ENCODE data around the gene LEMD2. TPM values are rescaled to one million over a fixed set of nuclear protein-coding genes. Genes with fewer than 3 reads are reported as not detected.

The LEMD2 gene
- total RNA-seq, 1 experiment from 2014 or later = 62.9 TPM

DNA sequence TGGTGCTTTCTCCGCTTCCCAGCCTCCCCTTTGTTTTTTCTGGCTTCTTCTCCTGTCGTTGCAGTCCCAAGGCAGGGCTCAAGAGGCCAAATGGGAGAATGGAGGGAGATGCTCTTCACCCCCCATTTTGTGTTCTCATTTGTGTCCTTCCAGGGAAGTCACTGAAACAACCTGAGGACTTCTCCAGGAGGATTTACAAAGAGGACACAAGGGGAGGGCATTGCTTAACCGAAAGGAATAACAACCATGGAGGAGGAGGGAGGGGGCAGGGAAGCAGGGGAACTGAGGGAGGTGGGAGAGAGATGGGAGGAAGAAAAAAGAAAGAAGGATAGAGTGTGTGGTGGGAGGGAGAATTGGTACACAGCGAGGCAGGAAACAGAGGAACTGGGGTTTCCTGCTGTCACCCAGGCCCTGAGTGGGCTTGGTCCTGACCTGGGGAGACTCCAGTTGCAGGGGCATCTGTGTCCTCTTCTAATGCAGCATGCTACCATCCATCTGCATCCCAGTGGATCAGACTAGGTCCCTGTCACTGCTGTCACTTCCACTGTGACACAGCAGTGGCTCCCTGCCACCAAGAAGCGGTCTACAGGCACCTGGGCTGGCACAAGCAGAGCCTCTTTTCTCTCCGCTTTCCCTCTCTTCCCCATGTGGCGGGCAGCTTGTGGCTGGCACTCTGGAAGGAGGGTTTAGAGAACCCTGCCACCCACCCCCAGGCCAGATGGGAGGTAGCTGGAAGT lies 32.0 kb upstream of the LEMD2 start (continued):
- no peak for TF ChIP-seq ZNF512 (CRISPR knock-in tag; IDR thresholded peaks at IDR 0.05; ENCODE audit: borderline replicate concordance)
- TF ChIP-seq FOXK1 (CRISPR knock-in tag; IDR thresholded peaks at IDR 0.05) = no peak

- POLR2A ChIA-PET = no interaction called here
- ATAC-seq (no peak), DNase-seq (ENCODE audit: low spot score) (no peak)
- no peaks in the 10 kb centered on the region for H3K36me3 Mint-ChIP-seq
- CTCF ChIA-PET = interaction anchor here (0.8 to 1.1 kb wide), 2 partner anchors 76 to 208 kb away, joined by 3 read pairs; no protein-coding TSS in a partner anchor
- H3K4me3 Mint-ChIP-seq = no peak overlapping the region
- no peaks in the 10 kb centered on the region for H3K9me3 Mint-ChIP-seq
- no peaks in the 10 kb centered on the region for H3K27me3 Mint-ChIP-seq (ENCODE audit: low read depth)
- no peak for TF ChIP-seq TEAD1 (CRISPR knock-in tag; IDR thresholded peaks at IDR 0.05)
- TF ChIP-seq, protein P1, sequence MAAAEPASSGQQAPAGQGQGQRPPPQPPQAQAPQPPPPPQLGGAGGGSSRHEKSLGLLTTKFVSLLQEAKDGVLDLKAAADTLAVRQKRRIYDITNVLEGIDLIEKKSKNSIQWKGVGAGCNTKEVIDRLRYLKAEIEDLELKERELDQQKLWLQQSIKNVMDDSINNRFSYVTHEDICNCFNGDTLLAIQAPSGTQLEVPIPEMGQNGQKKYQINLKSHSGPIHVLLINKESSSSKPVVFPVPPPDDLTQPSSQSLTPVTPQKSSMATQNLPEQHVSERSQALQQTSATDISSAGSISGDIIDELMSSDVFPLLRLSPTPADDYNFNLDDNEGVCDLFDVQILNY (CRISPR knock-in tag; IDR thresholded peaks at IDR 0.05) = no peak
- TF ChIP-seq, protein P2, sequence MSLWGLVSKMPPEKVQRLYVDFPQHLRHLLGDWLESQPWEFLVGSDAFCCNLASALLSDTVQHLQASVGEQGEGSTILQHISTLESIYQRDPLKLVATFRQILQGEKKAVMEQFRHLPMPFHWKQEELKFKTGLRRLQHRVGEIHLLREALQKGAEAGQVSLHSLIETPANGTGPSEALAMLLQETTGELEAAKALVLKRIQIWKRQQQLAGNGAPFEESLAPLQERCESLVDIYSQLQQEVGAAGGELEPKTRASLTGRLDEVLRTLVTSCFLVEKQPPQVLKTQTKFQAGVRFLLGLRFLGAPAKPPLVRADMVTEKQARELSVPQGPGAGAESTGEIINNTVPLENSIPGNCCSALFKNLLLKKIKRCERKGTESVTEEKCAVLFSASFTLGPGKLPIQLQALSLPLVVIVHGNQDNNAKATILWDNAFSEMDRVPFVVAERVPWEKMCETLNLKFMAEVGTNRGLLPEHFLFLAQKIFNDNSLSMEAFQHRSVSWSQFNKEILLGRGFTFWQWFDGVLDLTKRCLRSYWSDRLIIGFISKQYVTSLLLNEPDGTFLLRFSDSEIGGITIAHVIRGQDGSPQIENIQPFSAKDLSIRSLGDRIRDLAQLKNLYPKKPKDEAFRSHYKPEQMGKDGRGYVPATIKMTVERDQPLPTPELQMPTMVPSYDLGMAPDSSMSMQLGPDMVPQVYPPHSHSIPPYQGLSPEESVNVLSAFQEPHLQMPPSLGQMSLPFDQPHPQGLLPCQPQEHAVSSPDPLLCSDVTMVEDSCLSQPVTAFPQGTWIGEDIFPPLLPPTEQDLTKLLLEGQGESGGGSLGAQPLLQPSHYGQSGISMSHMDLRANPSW (CRISPR knock-in tag; conservative IDR thresholded peaks at IDR 0.05; ENCODE audit: low read depth) = no peak
- no peak for TF ChIP-seq NR1H2 (CRISPR knock-in tag; IDR thresholded peaks at IDR 0.05)
- TF ChIP-seq TCF7 (CRISPR knock-in tag; IDR thresholded peaks at IDR 0.05; ENCODE audit: low read depth) = no peak
- no peak for TF ChIP-seq IRF2 (CRISPR knock-in tag; IDR thresholded peaks at IDR 0.05; ENCODE audit: borderline replicate concordance, low read depth)
- H3K27ac Mint-ChIP-seq = no peak overlapping the region
- peaks cover 28% of the 10 kb centered on the region for H3K4me1 Mint-ChIP-seq
These were observed 31.3 kb upstream of the LEMD2 start for GRCh38 chr6:33820243-33820642.

DNA sequence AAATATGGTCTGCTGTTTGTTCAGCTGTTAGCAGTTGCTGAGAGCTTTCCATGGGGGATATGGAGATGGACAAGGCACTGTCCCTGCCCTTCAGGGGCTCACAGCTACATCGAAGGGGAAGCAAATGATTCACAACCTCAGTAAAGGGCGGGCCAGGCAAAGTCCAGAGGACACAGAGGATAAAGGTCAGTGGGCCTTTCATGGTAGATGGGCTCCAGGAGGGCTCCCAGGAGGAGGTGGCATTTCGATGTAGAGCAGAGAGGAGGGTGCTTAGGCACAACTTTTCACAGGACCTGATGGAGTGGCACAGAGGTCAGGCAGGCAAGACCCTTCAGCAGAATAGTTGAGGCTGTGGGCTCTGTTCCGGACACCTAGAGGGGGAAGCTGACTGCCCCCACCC lies 30.1 kb upstream of the LEMD2 start:
- no peaks in the 10 kb centered on the region for H3K27me3 Mint-ChIP-seq (ENCODE audit: low read depth)
- ChIA-PET CTCF (interaction anchor here (0.6 to 1.5 kb wide), 3 partner anchors 10 to 307 kb away, joined by 3 to 5 read pairs (median 4); no protein-coding TSS in a partner anchor), POLR2A (no interaction called here)
- no peak overlapping the region for H3K27ac Mint-ChIP-seq
- H3K9me3 Mint-ChIP-seq = no peaks in the 10 kb centered on the region
- no peak for DNase-seq (ENCODE audit: low spot score)
- peaks cover 26% of the 10 kb centered on the region for H3K4me1 Mint-ChIP-seq
- no peaks in the 10 kb centered on the region for H3K36me3 Mint-ChIP-seq
- ATAC-seq = no peak
- no peak overlapping the region for H3K4me3 Mint-ChIP-seq
- no peak for TF ChIP-seq SP1 (CRISPR knock-in tag; conservative IDR thresholded peaks at IDR 0.05)
- TF ChIP-seq RELA (CRISPR knock-in tag; IDR thresholded peaks at IDR 0.05; ENCODE audit: borderline replicate concordance) = no peak
- TF ChIP-seq, protein P3, sequence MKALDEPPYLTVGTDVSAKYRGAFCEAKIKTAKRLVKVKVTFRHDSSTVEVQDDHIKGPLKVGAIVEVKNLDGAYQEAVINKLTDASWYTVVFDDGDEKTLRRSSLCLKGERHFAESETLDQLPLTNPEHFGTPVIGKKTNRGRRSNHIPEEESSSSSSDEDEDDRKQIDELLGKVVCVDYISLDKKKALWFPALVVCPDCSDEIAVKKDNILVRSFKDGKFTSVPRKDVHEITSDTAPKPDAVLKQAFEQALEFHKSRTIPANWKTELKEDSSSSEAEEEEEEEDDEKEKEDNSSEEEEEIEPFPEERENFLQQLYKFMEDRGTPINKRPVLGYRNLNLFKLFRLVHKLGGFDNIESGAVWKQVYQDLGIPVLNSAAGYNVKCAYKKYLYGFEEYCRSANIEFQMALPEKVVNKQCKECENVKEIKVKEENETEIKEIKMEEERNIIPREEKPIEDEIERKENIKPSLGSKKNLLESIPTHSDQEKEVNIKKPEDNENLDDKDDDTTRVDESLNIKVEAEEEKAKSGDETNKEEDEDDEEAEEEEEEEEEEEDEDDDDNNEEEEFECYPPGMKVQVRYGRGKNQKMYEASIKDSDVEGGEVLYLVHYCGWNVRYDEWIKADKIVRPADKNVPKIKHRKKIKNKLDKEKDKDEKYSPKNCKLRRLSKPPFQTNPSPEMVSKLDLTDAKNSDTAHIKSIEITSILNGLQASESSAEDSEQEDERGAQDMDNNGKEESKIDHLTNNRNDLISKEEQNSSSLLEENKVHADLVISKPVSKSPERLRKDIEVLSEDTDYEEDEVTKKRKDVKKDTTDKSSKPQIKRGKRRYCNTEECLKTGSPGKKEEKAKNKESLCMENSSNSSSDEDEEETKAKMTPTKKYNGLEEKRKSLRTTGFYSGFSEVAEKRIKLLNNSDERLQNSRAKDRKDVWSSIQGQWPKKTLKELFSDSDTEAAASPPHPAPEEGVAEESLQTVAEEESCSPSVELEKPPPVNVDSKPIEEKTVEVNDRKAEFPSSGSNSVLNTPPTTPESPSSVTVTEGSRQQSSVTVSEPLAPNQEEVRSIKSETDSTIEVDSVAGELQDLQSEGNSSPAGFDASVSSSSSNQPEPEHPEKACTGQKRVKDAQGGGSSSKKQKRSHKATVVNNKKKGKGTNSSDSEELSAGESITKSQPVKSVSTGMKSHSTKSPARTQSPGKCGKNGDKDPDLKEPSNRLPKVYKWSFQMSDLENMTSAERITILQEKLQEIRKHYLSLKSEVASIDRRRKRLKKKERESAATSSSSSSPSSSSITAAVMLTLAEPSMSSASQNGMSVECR (CRISPR knock-in tag; IDR thresholded peaks at IDR 0.05; ENCODE audit: borderline replicate concordance) = no peak
- TF ChIP-seq KAT7 (CRISPR knock-in tag; IDR thresholded peaks at IDR 0.05; ENCODE audit: borderline replicate concordance) = no peak
- no peak for TF ChIP-seq ZNF121 (CRISPR knock-in tag; IDR thresholded peaks at IDR 0.05)
- TF ChIP-seq, protein P4, sequence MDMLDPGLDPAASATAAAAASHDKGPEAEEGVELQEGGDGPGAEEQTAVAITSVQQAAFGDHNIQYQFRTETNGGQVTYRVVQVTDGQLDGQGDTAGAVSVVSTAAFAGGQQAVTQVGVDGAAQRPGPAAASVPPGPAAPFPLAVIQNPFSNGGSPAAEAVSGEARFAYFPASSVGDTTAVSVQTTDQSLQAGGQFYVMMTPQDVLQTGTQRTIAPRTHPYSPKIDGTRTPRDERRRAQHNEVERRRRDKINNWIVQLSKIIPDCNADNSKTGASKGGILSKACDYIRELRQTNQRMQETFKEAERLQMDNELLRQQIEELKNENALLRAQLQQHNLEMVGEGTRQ (CRISPR knock-in tag; IDR thresholded peaks at IDR 0.05) = no peak
- TF ChIP-seq, protein P5, sequence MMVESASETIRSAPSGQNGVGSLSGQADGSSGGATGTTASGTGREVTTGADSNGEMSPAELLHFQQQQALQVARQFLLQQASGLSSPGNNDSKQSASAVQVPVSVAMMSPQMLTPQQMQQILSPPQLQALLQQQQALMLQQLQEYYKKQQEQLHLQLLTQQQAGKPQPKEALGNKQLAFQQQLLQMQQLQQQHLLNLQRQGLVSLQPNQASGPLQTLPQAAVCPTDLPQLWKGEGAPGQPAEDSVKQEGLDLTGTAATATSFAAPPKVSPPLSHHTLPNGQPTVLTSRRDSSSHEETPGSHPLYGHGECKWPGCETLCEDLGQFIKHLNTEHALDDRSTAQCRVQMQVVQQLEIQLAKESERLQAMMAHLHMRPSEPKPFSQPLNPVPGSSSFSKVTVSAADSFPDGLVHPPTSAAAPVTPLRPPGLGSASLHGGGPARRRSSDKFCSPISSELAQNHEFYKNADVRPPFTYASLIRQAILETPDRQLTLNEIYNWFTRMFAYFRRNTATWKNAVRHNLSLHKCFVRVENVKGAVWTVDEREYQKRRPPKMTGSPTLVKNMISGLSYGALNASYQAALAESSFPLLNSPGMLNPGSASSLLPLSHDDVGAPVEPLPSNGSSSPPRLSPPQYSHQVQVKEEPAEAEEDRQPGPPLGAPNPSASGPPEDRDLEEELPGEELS (CRISPR knock-in tag; IDR thresholded peaks at IDR 0.05) = no peak
- TF ChIP-seq JAZF1 (CRISPR knock-in tag; IDR thresholded peaks at IDR 0.05) = no peak
- TF ChIP-seq SMAD4 (CRISPR knock-in tag; IDR thresholded peaks at IDR 0.05) = no peak
- no peak for TF ChIP-seq GRHL2 (CRISPR knock-in tag; IDR thresholded peaks at IDR 0.05; ENCODE audit: insufficient replicate concordance, severe bottlenecking)
- no peak for TF ChIP-seq NR1H2 (CRISPR knock-in tag; IDR thresholded peaks at IDR 0.05)
- no peak for TF ChIP-seq ZNF416 (CRISPR knock-in tag; IDR thresholded peaks at IDR 0.05)
- no peak for TF ChIP-seq PRRX2 (CRISPR knock-in tag; IDR thresholded peaks at IDR 0.05)
- TF ChIP-seq ZNF263 (CRISPR knock-in tag; IDR thresholded peaks at IDR 0.05; ENCODE audit: low read depth) = no peak

Data from WTC11 (cell line).